H9 (cell line): ENCODE measurements around the gene RPS16. TPM values are rescaled to one million over a fixed set of nuclear protein-coding genes. Genes with fewer than 3 reads are reported as not detected.

ENCODE experiments used
- DNase-seq: peaks from one replicate; pipeline ENCODE4 v3.0.0-alpha.2; 2017
- H2AFZ ChIP-seq: one replicate; pipeline ENCODE4 v1.6.1; 2013; ENCODE audit warnings: mild to moderate bottlenecking, low read length, control low read depth, moderate library complexity
- H2AK5ac ChIP-seq: 2 replicates; pipeline ENCODE4 v1.6.1; 2013; ENCODE audit warnings: low read length, control low read depth, mixed read lengths; ENCODE audit not compliant: insufficient read length
- H2BK120ac ChIP-seq: one replicate; pipeline ENCODE4 v1.6.1; 2013; ENCODE audit warnings: low read depth, mild to moderate bottlenecking, low read length, control low read depth, inconsistent platforms; ENCODE audit not compliant: poor library complexity, severe bottlenecking
- H2BK12ac ChIP-seq: 2 replicates; pipeline ENCODE4 v1.6.1; 2013; ENCODE audit warnings: low read length, control low read depth, mixed read lengths, low read depth; ENCODE audit not compliant: insufficient read length
- H2BK15ac ChIP-seq: 2 replicates; pipeline ENCODE4 v1.6.1; 2013; ENCODE audit warnings: low read depth, low read length, control low read depth
- H2BK20ac ChIP-seq: one replicate; pipeline ENCODE4 v1.6.1; 2013; ENCODE audit warnings: low read depth, mild to moderate bottlenecking, low read length, control low read depth, inconsistent platforms; ENCODE audit not compliant: poor library complexity, severe bottlenecking
- H2BK5ac ChIP-seq: 2 replicates; pipeline ENCODE4 v1.6.1; 2013; ENCODE audit warnings: low read length, control low read depth, mixed read lengths; ENCODE audit not compliant: insufficient read length
- H3K14ac ChIP-seq: 2 replicates; pipeline ENCODE4 v1.6.1; 2013; ENCODE audit warnings: low read length, control low read depth; ENCODE audit not compliant: insufficient read depth
- H3K18ac ChIP-seq: 2 replicates; pipeline ENCODE4 v1.6.1; 2013; ENCODE audit warnings: low read depth, mild to moderate bottlenecking, mixed read lengths, low read length, control low read depth; ENCODE audit not compliant: insufficient read length
- H3K23ac ChIP-seq: 2 replicates; pipeline ENCODE4 v1.6.1; 2013; ENCODE audit warnings: low read length, control low read depth, mixed read lengths, low read depth; ENCODE audit not compliant: insufficient read length
- H3K23me2 ChIP-seq: 2 replicates; pipeline ENCODE4 v1.6.1; 2013; ENCODE audit warnings: low read depth, mild to moderate bottlenecking, mixed read lengths, low read length, control low read depth; ENCODE audit not compliant: insufficient read length, poor library complexity, severe bottlenecking
- H3K27ac ChIP-seq: 2 replicates; pipeline ENCODE4 v1.5.1; 2013; ENCODE audit warnings: low read length, control low read depth, mixed read lengths, low read depth; ENCODE audit not compliant: insufficient read length
- H3K27me3 ChIP-seq: 2 replicates; pipeline ENCODE4 v1.6.1; 2013; ENCODE audit warnings: low read length, control low read depth, inconsistent platforms; ENCODE audit not compliant: insufficient read depth
- H3K4ac ChIP-seq: 2 replicates; pipeline ENCODE4 v1.6.1; 2013; ENCODE audit warnings: low read depth, mild to moderate bottlenecking, control low read depth, inconsistent platforms, low read length, moderate library complexity
- H3K4me1 ChIP-seq: 2 replicates; pipeline ENCODE4 v1.6.1; 2013; ENCODE audit warnings: low read length, control low read depth, inconsistent platforms; ENCODE audit not compliant: insufficient read depth
- H3K4me2 ChIP-seq: 2 replicates; pipeline ENCODE4 v1.6.1; 2013; ENCODE audit warnings: low read length, control low read depth, mixed read lengths; ENCODE audit not compliant: insufficient read length, insufficient read depth
- H3K56ac ChIP-seq: 2 replicates; pipeline ENCODE4 v1.6.1; 2013; ENCODE audit warnings: low read depth, mild to moderate bottlenecking, mixed read lengths, low read length, control low read depth; ENCODE audit not compliant: insufficient read length
- H3K79me1 ChIP-seq: 2 replicates; pipeline ENCODE4 v1.6.1; 2013; ENCODE audit warnings: low read depth, mild to moderate bottlenecking, moderate library complexity, low read length, control low read depth, inconsistent platforms; ENCODE audit not compliant: insufficient read depth, poor library complexity, severe bottlenecking
- H3K79me2 ChIP-seq: 2 replicates; pipeline ENCODE4 v1.6.1; 2013; ENCODE audit warnings: low read length, control low read depth, inconsistent platforms; ENCODE audit not compliant: insufficient read depth
- H3K9ac ChIP-seq: 2 replicates; pipeline ENCODE4 v1.6.1; 2013; ENCODE audit warnings: low read length, control low read depth, mixed read lengths; ENCODE audit not compliant: insufficient read length; ENCODE audit errors: extremely low read depth
- H3K9me3 ChIP-seq: one replicate; pipeline ENCODE4 v1.6.1; 2013; ENCODE audit warnings: low read depth, low read length, inconsistent platforms; ENCODE audit not compliant: control insufficient read depth
- H3T11ph ChIP-seq: one replicate; pipeline ENCODE4 v1.6.1; 2013; ENCODE audit warnings: mild to moderate bottlenecking, low read length, control low read depth, inconsistent platforms
- H4K20me1 ChIP-seq: one replicate; pipeline ENCODE4 v1.6.1; 2013; ENCODE audit not compliant: control insufficient read depth, insufficient read length, insufficient read depth
- H4K5ac ChIP-seq: 2 replicates; pipeline ENCODE4 v1.6.1; 2013; ENCODE audit warnings: low read depth, mild to moderate bottlenecking, mixed read lengths, low read length, control low read depth; ENCODE audit not compliant: insufficient read length
- H4K8ac ChIP-seq: replicated peaks from 2 replicates; pipeline ENCODE4 v1.6.1; 2013; ENCODE audit warnings: low read length, control low read depth, mixed read lengths, low read depth; ENCODE audit not compliant: insufficient read length
- H4K91ac ChIP-seq: 2 replicates; pipeline ENCODE4 v1.6.1; 2013; ENCODE audit warnings: low read depth, mild to moderate bottlenecking, moderate library complexity, mixed read lengths, low read length, control low read depth; ENCODE audit not compliant: insufficient read length
- H3K27ac Mint-ChIP-seq, 3 experiments: 2 replicates in 2 of 3; 3 replicates in 1 of 3; pipeline ENCODE4 v1.8.0; 2020 to 2021; ENCODE audit warnings: mixed read lengths in 3 of 3, mild to moderate bottlenecking in 1 of 3, moderate library complexity in 1 of 3
- H3K27me3 Mint-ChIP-seq: 2 replicates; pipeline ENCODE4 v1.8.0; 2021; ENCODE audit warnings: low read depth, mild to moderate bottlenecking, moderate library complexity, mixed read lengths
- H3K36me3 Mint-ChIP-seq, 3 experiments: 2 replicates in 2 of 3; 3 replicates in 1 of 3; pipeline ENCODE4 v1.8.0; 2020 to 2021; ENCODE audit warnings: low read depth in 3 of 3, mixed read lengths in 3 of 3; ENCODE audit not compliant: insufficient read depth in 1 of 3
- H3K4me1 Mint-ChIP-seq, 2 experiments: 2 replicates each; pipeline ENCODE4 v1.8.0; 2020; ENCODE audit warnings: mixed read lengths in 2 of 2
- H3K4me3 Mint-ChIP-seq, 2 experiments: 2 replicates in 1 of 2; 3 replicates in 1 of 2; pipeline ENCODE4 v1.8.0; 2020 to 2021; ENCODE audit warnings: mild to moderate bottlenecking in 2 of 2, mixed read lengths in 2 of 2, moderate library complexity in 1 of 2
- H3K9me3 Mint-ChIP-seq, 2 experiments: 2 replicates in 1 of 2; 3 replicates in 1 of 2; pipeline ENCODE4 v1.8.0; 2020; ENCODE audit warnings: mild to moderate bottlenecking in 2 of 2, mixed read lengths in 2 of 2, moderate library complexity in 1 of 2
- WGBS: extraction: QIAGEN DNeasy Blood & Tissue Kit; methylation state at CpG from one replicate; pipeline ENCODE4 v1.1.7; 2013; ENCODE audit warnings: missing lambda C conversion rate, low lambda C conversion rate, mixed read lengths; ENCODE audit not compliant: insufficient read length; ENCODE audit errors: extremely low coverage; 5-methylcytosine and 5-hydroxymethylcytosine counted together
- total RNA-seq: library from RNA; stranded (reverse); gene quantifications from 2 replicates; pipeline ENCODE4 v1.2.1, GENCODE V29; 2021
- TF ChIP-seq, protein P1 (sequence below): fragments of 200-600 bp; sonication (generic); conservative IDR thresholded peaks from 3 replicates; pipeline ENCODE4 v1.8.0; 2021; ENCODE audit warnings: antibody characterized with exemption, mild to moderate bottlenecking

Gene RPS16
- total RNA-seq, 1 experiment from 2014 or later, result 2,711 TPM

GRCh38 chr19:39403331-39404312 is 32.1 kb downstream of the RPS16 start:
- Mint-ChIP-seq H3K27me3 (no peaks in the 10 kb centered on the region; the same call in 1 of the 2 replicates), H3K9me3 (no peaks in the 10 kb centered on the region; a peak in 1 of 5 replicates), H3K4me3 (peak overlapping the region; percentile 87 to 95), H3K27ac (peak overlapping the region; percentile 99 to 100 (median 100)), H3K36me3 (peaks cover 2 to 20% (median 14%) of the 10 kb centered on the region in 3 experiments), H3K4me1 (peaks cover 34 to 47% of the 10 kb centered on the region in 2 experiments)
- Histone ChIP-seq H3K4me2 (peak overlapping the region; percentile 60), H3K27ac (peak overlapping the region; percentile 42), H3K79me1 (no peaks in the 10 kb centered on the region), H2BK5ac (no peak overlapping the region), H3K4me1 (peaks cover 5% of the 10 kb centered on the region; the same call in 1 of the 2 replicates), H3K79me2 (peaks cover 3% of the 10 kb centered on the region; the same call in 1 of the 2 replicates), H2BK15ac (no peak overlapping the region), H2AK5ac (no peak overlapping the region), H3K4ac (peak overlapping the region; percentile 50; the same call in 1 of the 2 replicates), H4K5ac (no peak overlapping the region), H3K23me2 (peaks cover 27% of the 10 kb centered on the region), H4K91ac (peak overlapping the region; percentile 25), H2BK20ac (no peak overlapping the region), H3K14ac (peak overlapping the region; percentile 93), H3K27me3 (no peaks in the 10 kb centered on the region), H3K9me3 (no peaks in the 10 kb centered on the region), H2AFZ (no peak overlapping the region), H3K56ac (no peak overlapping the region), H2BK12ac (no peak overlapping the region), H3T11ph (peak overlapping the region; percentile 1), H4K8ac (no peak overlapping the region), H3K23ac (no peak overlapping the region), H4K20me1 (no peaks in the 10 kb centered on the region), H3K18ac (peak overlapping the region; percentile 73), H2BK120ac (peak overlapping the region; percentile 97), H3K9ac (peak overlapping the region; percentile 68)
- peak; percentile 87 for DNase-seq
- no CpG with 5 or more reads among the region's 43 CpGs for WGBS
- TF ChIP-seq, protein P1, sequence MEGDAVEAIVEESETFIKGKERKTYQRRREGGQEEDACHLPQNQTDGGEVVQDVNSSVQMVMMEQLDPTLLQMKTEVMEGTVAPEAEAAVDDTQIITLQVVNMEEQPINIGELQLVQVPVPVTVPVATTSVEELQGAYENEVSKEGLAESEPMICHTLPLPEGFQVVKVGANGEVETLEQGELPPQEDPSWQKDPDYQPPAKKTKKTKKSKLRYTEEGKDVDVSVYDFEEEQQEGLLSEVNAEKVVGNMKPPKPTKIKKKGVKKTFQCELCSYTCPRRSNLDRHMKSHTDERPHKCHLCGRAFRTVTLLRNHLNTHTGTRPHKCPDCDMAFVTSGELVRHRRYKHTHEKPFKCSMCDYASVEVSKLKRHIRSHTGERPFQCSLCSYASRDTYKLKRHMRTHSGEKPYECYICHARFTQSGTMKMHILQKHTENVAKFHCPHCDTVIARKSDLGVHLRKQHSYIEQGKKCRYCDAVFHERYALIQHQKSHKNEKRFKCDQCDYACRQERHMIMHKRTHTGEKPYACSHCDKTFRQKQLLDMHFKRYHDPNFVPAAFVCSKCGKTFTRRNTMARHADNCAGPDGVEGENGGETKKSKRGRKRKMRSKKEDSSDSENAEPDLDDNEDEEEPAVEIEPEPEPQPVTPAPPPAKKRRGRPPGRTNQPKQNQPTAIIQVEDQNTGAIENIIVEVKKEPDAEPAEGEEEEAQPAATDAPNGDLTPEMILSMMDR, result no peak
